HG03039 (cell line): Measurements from ENCODE around the gene IDUA.
"Not testable (repeated sequence)": the region's sequence is repeated elsewhere in the genome, so short reads cannot be mapped to it uniquely, and the experiment has no call there.

Experiments
- ATAC-seq: cut with Tn5 transposase; IDR thresholded peaks from one replicate; pipeline ENCODE4 v1.9.1; 2021; ENCODE audit warnings: mild to moderate bottlenecking, moderate library complexity; ENCODE audit not compliant: unreplicated experiment

The IDUA gene

GRCh38 chr4:966266-967112, 20.4 kb upstream of the IDUA start:
- ATAC-seq, result no peak

GRCh38 chr4:967113-968104, 19.4 kb upstream of the IDUA start:
- ATAC-seq, result no peak

GRCh38 chr4:968221-968620, 18.6 kb upstream of the IDUA start:
- ATAC-seq, result no peak

GRCh38 chr4:968621-969394, 18.0 kb upstream of the IDUA start:
- no peak for ATAC-seq

GRCh38 chr4:970046-970745, 16.6 kb upstream of the IDUA start:
- ATAC-seq, result no peak

- no peak for ATAC-seq
Measured at GRCh38 chr4:970854-971520, 15.9 kb upstream of the IDUA start.

GRCh38 chr4:971666-972500, 15.0 kb upstream of the IDUA start:
- ATAC-seq, result no peak

GRCh38 chr4:972651-973424, 14.0 kb upstream of the IDUA start:
- peak; percentile 21 for ATAC-seq

GRCh38 chr4:973431-974397, 13.1 kb upstream of the IDUA start, which contains the start of gene DGKQ:
TSS of gene DGKQ (minus strand) at chr4:973569. CDS start at chr4:973482, 87 bp downstream.
- peak; percentile 65 for ATAC-seq

GRCh38 chr4:974668-975067, 12.2 kb upstream of the IDUA start:
- no peak for ATAC-seq

GRCh38 chr4:976016-976415, 10.8 kb upstream of the IDUA start:
- ATAC-seq, result not testable (repeated sequence)

GRCh38 chr4:978957-979701, 7.7 kb upstream of the IDUA start:
- no peak for ATAC-seq

GRCh38 chr4:982291-982690, 4.6 kb upstream of the IDUA start:
- no peak for ATAC-seq

- ATAC-seq, result no peak
Measured at GRCh38 chr4:982814-983213, 4.0 kb upstream of the IDUA start.

- no peak for ATAC-seq
Measured at GRCh38 chr4:984336-985054, 2.3 kb upstream of the IDUA start.
